Left colon (tissue), 2 donors: ENCODE results near the gene WWTR1. TPM values are rescaled to one million over a fixed set of nuclear protein-coding genes. Genes with fewer than 3 reads are reported as not detected.

Experiments used
- ATAC-seq: fragments of 200-7000 bp; cut with Tn5 transposase; one replicate; pipeline ENCODE4 v1.9.1; 2020; ENCODE audit warnings: mild to moderate bottlenecking, moderate library complexity
- DNase-seq, 2 donors: peaks; one replicate each; pipeline ENCODE4 v3.0.0-alpha.2; 2020
- intact Hi-C, 2 donors: fragments of 100-400 bp; cut with DNase I in 1 of 2; cut with micrococcal nuclease in 1 of 2; formaldehyde crosslinking; loops; one replicate each; pipeline versions ENCODE4 v1.11.2 to v1.14.0; 2022; cut with DNase I, micrococcal nuclease
- total RNA-seq, 2 donors: library from RNA; stranded (reverse); fragmentation: NEBNext Ultra II Directional; extraction: Animal tissue kit (Norgen Biotek cat#: 25700); gene quantifications; one replicate each; pipeline ENCODE4 v1.2.1, GENCODE V29; 2021
- donor health status: DM: no; HTN: no; CAD: no.
- donor health status: DM: yes; HTN: yes; CAD: no.

Gene WWTR1
- total RNA-seq, 2 donors from 2014 or later: 8.4 to 27.2 TPM

DNA sequence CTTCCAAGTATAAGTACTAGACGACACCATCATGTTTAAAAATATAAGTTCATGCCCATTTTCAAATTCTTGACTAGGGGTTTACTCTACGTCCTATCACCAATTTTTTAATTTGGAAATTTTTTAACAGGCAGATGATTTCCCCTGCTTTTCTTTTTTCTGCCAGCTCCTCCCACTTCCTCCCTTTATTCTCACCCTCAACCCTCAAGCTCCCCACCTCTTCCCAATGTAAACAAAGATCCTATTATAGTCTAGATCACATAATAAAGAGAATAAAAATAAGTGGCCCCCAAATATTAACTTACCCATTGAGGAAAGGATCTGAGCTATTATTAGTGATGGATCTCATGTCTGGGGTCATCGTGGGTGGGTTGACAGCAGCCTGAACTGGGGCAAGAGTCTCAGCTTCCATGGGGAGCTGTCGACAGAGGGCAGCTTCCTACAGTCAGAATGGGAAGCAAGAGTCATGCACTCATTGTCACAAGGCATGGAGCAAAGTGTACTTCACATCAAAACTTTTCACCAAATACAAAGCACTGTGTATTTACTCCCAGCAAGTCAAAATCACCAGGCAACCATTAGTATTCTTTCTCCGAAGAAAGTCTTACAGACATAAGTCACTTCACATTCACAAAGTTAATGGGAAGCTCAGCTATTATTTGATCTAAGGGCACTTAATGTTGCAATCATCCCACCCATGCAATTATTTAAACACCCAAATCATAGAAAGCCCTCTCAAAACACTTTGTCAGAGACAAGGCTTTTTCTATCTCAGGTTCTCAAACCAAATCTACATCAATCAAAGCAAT is 130.1 kb downstream of the WWTR1 start:
- ATAC-seq (peak; percentile 47), DNase-seq (no peak)
- intact Hi-C loops: no loop called here

DNA sequence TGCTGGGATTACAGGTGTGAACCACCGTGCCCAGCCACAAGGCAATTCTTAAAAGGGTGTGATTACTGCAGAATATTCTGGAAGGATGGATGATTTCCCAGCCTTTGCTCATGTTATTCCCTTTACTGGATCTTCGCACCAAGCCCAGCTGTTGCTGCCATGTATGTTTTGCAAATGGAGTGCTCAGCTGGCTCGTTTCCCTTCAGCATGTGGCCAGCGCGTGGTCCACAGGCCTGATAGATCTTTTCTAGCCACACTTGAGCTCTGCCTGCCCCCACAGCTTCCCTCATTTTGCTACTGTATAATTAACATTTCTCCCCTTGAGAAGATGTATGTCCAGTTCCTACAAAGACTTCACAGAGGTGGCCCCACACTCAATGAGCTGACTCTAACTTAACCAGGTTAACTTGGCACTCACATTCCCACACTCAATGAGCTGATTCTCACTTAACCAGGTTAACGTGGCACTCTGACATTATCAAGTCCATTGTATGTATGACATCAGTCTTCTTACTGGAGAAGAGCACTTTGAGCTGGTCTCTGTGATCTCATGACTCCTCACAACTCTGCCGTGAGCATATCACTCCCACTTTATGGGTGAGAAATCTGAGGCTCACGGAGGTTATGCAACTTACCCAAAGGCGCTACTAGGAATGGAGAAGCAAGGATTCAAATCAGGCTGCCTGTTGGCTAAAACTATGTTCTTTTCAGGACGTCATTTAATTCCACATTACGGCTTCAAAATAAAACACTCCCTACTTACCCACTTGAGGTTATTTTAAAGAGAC is 134.1 kb downstream of the WWTR1 start:
- DNase-seq (no peak), ATAC-seq (no peak)
- intact Hi-C loops: no loop called here

DNA sequence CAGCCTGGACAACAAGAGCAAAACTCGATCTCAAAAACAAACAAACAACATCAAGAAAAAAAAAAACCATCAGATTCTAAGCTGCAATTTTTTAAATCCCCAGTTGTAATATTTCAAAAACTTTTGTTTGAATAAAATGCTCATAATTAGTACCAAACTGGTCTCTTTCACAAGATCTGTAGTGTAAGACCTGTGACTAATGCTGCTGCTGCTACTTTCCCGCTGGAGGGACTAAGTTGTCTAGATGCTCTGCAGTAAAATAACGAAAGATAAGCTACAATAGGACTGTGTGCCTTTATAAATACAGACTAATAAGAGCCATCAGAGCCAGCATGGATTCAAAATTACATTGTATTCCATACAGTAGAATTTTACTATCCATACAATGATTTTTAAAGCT is 137.9 kb downstream of the WWTR1 start:
- DNase-seq (no peak), ATAC-seq (no peak)
- intact Hi-C loops: no loop called here

DNA sequence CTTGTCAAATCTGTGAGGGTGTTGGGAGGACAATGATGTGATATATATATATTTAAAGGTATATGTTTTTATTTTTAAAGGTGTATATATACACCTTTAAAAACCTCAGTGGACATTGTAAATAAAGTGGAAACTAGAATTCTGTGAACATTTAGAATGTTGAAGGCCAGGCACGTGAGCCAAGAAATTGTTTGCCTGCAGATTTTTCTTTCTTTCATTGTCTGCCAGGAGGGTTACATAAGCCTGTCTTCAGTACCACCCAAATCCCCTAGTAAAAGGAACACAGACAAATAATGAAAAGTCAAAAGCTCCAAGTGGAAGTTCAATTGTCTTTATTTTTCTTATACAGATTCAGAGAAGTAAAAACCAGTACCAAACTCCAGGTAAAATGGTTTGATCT is 140.9 kb downstream of the WWTR1 start:
- intact Hi-C loops: no loop called here
- no peak for DNase-seq
- no peak for ATAC-seq

DNA sequence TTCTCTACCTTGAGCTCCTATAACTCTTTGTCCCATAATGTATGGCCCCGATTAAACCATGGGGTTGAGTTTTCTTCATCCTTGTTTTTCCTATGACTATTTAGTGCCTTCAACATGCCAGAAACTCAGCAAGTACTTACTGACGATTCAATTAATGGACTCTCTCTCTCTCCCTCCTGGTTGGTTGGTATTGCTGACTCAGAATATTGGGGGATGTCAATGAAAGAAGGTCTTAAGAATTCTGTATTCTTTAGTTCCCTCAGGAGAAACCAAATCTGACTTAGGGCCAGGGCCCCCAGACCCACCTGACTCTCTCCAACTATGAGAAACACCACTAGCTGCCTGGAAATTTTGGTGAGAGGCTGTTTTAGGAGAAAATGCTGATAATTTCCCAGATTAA is 142.6 kb downstream of the WWTR1 start:
- DNase-seq: no peak
- ATAC-seq: no peak
- intact Hi-C loops: no loop called here

DNA sequence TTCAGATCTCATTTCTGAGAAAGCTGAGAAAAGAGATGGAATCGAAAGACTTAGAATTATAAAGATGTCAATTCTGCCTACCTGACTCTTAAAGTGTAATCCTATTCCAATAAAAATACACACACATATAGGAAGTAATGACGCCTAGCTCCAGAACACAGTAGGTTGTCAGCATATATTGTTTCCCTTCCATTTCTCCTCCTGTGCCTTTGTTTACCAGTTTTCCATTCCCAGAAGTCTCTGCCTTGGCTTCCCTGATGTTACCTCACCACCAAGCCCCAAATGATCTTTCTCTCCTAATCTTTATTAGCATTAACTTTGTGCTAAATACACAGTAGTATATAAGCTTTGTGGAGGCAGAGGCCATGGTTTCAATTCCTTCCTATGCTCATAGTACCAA is 143.4 kb downstream of the WWTR1 start:
- no peak for ATAC-seq
- intact Hi-C loops: loop anchor here in 1 of 2 donors (5.0 kb wide), 1 partner anchor 203 kb away; no protein-coding TSS in a partner anchor
- no peak for DNase-seq

DNA sequence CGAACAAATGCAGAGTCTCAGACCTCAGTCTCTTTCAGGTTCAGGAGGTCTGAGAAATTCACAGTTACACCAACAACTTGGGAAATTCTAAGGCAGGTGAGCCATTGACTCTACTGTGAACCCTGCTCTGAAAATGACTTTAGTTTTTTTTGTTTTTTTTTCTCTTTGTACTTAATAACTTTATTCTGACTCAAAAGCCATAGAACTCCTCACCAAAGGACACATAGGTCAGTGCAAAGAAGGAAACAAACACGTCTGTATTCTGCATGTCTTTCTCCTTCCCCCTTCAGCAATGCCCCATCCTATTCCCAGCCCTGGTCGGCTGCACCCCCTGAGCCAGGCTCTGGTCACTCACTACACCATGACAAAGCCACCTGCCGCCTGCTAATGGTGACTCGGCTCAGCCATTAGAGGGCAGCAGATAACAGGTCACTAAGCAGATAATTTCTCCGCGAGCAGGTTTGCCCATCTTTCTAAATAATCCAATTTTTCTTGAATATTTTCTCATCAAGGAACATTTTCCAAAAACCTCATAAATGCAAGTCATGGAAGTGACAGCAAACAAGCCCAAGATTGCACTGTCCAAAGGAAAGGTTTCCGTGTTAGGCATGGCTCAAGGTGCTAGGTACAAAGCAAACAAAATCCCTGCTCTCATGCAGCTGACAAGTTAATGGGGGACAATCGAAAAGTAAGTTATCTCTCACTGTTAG is 145.6 kb downstream of the WWTR1 start:
- intact Hi-C loops: loop anchor here in 1 of 2 donors (5.0 kb wide), 1 partner anchor 205 kb away; no protein-coding TSS in a partner anchor
- ATAC-seq: peak; percentile 81
- peak; percentile 41 to 58 for DNase-seq

DNA sequence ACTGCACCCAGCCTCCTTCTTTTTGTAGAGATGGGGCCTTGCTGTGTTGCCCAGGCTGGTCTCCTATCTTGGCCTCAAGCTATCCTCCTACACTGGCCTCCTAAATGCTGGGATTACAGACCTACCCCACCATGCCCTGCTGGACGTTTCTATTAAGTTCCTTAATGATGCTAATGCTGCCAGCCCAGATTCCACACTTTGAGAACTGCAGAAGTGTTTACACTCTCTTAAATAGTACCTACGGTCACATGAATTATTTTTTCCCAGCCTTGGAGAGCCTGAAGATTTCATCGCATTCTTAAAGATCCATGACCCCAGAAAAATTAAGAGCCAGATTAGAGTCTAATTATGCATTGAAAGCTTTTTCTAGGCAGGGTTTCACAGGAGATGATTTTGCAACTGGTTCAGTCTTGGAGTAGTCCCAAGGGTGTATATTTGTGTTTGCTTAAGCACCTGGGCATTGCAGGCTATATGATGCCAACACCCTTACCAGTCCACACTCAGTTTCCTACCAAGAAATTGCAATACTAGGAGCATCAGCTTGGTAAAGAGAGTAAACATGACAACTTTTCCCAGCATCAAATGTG is 146.7 kb downstream of the WWTR1 start:
- no peak for DNase-seq
- ATAC-seq: peak; percentile 62
- intact Hi-C loops: loop anchor here in 1 of 2 donors (5.0 kb wide), 1 partner anchor 206 kb away; no protein-coding TSS in a partner anchor

DNA sequence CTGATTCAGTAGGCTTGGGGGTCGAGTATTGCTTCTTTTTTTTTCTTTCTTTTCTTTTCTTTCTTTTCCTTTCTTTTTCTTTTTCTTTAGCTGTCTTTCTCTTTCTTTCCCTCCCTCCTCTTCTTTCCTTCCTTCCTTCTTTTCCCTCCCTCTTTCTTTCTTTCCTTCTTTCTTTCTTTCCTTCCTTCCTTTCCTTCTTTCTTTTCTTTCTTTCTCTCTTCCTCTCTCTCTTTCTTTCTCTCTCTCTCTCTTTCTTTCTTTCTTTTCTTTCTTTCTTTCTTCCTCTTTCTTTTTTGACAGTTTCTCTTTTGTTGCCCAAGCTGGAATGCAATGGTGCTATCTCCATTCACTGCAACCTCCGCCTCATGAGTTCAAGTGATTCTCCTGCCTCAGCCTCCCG is 147.3 kb downstream of the WWTR1 start:
- intact Hi-C loops: loop anchor here in 1 of 2 donors (5.0 kb wide), 1 partner anchor 207 kb away; no protein-coding TSS in a partner anchor
- no peak for ATAC-seq
- DNase-seq: no peak

DNA sequence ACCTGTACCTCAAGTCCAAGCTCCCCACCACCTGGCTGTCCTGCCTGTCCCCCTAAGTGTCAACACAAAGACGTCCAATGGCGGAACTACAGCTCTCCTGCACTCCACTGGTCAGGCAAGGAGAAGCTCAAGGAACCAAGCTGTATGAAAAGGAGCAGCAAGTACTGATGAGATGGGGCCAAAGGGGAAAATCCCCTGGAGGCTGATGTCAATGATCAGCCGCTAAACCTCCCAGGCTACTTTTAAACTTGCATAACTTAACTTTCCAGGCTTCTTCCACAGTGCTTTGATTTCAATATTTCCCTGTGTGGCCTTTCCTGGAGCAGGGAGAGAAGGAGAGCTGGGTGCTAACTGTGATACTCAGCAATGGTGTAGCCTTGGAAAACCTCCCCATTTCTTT is 148.3 kb downstream of the WWTR1 start:
- no peak for DNase-seq
- intact Hi-C loops: no loop called here
- no peak for ATAC-seq

DNA sequence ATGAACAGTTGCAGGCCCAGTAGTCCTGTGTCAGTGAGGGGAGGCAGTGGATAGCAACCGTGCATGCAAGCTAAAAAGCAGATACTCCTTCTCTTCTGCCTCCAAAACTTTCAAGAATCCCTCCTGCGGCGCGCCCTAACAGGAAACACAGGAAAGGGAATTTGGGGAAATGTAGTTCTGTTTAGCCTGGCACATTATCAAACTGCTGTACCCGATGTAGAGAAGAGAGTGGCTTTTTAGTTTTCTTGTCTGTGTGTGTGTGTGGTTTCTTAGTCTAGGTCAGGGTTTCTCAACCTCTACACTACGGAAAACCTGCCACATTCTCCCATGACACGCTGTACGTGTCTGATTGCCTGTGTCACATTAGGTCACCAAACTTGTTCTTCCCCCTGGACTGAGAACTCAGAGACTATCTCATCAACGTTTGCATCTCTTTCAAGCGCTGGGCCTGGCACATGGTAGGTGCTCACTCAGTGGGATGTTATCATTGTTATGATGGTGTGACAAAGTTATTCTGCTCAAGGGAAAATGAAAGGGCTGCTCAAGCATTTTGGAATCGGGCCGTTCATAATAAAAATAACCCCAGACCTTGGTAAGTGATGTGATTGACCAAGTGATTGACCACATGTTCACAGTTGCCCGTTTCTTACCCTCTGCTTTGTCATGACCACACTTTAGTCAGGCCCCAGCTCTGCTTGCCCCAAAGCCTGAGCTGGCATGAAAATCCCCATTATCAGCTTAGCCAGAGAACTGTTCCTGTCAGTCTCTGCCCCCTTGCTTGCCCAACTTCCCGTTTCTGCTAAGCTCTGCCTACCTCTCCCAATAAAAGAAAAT is 150.1 kb downstream of the WWTR1 start:
- intact Hi-C loops: no loop called here
- no peak for ATAC-seq

DNA sequence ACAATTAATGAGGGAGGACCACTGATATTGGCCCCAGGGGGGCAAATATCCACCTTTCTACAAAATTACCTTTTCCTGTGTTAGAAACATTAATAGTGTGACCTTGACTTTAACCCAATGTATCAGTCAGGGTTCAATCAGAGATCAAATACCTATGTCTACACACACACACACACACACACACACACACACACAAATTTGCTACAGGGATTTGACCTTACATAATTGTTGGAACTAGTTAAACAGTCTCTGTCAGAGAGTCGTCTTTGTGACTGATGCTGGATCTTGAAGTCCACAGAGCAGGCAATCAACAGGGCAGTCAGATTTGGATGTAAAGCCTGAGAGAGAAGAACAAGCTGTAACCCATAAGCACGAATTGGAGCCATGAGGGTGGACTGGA is 150.9 kb downstream of the WWTR1 start:
- ATAC-seq (no peak), DNase-seq (no peak)
- intact Hi-C loops: no loop called here

More for the DNA sequence above, 150.1 kb downstream of the WWTR1 start:
- no peak for DNase-seq

DNA sequence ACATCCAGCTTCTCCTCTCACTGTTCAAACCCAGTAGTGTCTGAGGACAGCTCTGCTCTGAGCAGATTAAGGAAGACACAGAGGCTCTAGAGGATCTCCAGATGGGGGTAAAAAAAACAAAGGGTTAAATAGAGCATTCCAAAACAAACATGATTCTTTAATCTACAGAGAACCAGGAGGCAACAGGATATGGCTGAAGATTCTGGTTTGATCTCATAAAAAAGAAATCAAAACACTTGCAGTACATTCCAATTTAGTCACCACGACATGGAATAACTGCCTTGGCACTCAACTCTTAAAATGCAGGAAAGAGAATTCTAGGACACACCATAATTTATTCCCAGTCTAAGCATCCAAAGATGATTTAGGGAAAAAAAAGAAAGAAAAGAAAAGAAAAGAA is 151.3 kb downstream of the WWTR1 start:
- no peak for DNase-seq
- no peak for ATAC-seq
- intact Hi-C loops: no loop called here

DNA sequence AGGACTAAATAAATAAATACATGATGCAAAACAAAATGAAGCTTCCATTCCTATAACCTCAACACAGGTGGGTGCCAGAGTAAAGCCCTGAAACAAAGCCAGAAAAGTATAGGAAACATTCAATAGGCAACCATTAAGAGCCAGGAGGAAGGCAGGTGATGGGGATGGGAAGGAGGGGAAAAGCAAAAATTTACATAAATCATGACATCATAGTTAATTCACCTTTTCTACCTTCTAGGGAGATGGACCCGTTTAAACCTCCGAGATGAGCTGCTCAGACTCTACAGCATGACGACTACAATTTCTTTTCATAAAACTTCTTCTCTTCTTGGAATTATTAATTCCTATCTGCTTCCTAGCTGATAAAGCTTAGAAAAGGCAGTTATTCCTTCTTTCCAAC is 155.4 kb downstream of the WWTR1 start:
- DNase-seq (no peak), ATAC-seq (no peak)
- intact Hi-C loops: no loop called here

DNA sequence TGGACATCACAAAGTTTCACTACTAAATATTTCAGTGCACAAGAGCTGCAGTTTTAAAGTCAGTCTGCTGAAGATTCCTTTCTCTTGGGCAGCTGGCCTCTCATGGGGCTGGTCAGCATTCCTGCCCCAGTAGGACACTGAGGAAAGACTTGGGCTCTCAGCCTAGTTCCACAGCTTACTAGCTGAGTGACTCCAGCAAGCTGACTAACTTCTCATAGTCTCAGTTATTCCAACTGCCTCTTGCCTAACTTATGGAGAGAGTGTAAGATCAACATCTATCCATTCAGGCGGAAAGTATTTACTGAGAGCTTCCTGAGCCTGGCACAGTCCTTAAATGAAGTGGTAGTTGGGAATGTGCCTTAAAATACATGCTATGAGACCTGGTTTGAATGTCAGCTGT is 156.3 kb downstream of the WWTR1 start:
- ATAC-seq: no peak
- intact Hi-C loops: no loop called here
- no peak for DNase-seq

DNA sequence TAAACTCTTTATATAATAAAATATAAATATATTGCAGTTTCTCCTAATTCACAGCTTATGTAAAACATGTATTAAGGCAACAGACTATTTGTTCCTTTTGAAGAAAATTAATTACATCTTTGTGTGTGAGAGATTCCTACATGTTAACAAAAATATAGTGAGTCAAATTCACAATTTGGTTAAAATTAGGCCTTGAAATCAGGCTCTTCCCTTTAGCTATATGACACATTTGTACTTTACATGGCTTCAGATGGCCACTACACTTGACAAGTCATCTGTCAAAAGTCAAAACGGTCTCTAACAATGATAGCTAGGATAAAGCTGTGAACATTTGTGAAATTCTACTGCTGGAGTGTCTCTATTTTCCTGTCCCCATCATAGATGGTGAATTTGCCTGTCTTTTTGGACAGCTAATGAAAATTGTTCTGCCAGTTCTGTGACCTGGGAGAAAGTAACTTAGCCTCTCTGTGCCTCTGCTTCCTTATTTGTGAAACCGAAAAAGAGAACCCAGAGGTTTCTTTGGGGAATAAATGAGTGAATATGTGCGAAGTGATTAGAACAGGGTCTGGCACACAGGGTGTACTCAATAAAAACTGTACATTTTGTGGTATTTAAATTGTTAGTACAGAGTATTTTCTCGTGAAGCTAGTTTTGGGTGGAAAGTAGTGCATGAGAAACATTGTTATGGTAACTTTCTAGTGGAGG is 159.7 kb downstream of the WWTR1 start:
- intact Hi-C loops: loop anchor here in 1 of 2 donors (5.0 kb wide), 1 partner anchor 274 kb away; no protein-coding TSS in a partner anchor
- DNase-seq: no peak
- ATAC-seq: no peak

DNA sequence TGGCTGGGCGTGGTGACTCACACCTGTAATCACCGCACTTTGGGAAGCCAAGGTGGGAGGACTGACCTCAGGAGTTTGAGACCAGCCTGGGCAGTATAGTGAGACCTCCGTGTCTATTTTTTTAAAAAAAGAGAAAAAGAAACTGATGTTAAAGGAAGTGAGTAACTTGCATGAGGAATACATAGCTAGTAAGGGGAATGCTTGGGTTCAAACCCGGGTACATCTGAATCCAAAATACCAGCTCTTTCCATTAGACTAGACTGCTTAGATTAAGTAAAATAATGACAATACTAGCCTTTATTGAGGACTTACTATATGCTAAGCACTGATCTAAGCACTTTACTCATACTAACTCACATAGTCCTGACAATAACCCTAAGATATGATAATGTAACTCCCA is 160.9 kb downstream of the WWTR1 start:
- intact Hi-C loops: loop anchor here in 1 of 2 donors (5.0 kb wide), 1 partner anchor 275 kb away; no protein-coding TSS in a partner anchor
- ATAC-seq: no peak
- no peak for DNase-seq
